ENCODE data around the gene CYP26A1.

GRCh38 chr10:93070378-93071176 is 3.1 kb upstream of the CYP26A1 start:
- TF ChIP-seq EZH2 (IDR thresholded peaks at IDR 0.05; ENCODE audit: insufficient read depth, poor library complexity, severe bottlenecking) (no peak), EZH2phosphoT487 (IDR thresholded peaks at IDR 0.05; ENCODE audit: insufficient read depth, low read depth) (no peak)
